HepG2 (cell line): ENCODE results near the gene WIZ. TPM values are rescaled to one million over a fixed set of nuclear protein-coding genes. Genes with fewer than 3 reads are reported as not detected.

ENCODE experiments used
- ARID4A ChIP-seq: sonication (generic); formaldehyde crosslinking; IDR thresholded peaks from 2 replicates; pipeline ENCODE4 v1.5.0; 2020; ENCODE audit warnings: mild to moderate bottlenecking, missing genetic modification reagents, borderline replicate concordance
- HNF1A ChIP-seq, 2 experiments: sonication (generic) in 1 of 2; formaldehyde crosslinking in 1 of 2; IDR thresholded peaks; 2 replicates each; pipeline versions ENCODE4 v1.4.0 to v1.6.1; 2016 to 2020; ENCODE audit warnings: borderline replicate concordance in 1 of 2, low read depth in 1 of 2, mild to moderate bottlenecking in 1 of 2, missing genetic modification reagents in 1 of 2
- HNRNPK ChIP-seq: fragments of 200-400 bp; formaldehyde crosslinking; IDR thresholded peaks from 2 replicates; pipeline ENCODE4 v1.6.1; 2018; ENCODE audit warnings: low read length, low read depth, moderate library complexity, mild to moderate bottlenecking; ENCODE audit not compliant: poor library complexity, severe bottlenecking
- HOMEZ ChIP-seq: IDR thresholded peaks from 2 replicates; pipeline ENCODE4 v1.6.1; 2016; ENCODE audit warnings: low read depth
- MXD3 ChIP-seq: IDR thresholded peaks from 2 replicates; pipeline ENCODE4 v1.6.1; 2016; ENCODE audit warnings: mild to moderate bottlenecking, missing biosample characterization, missing genetic modification reagents
- POLR2G ChIP-seq: fragments of 200-400 bp; formaldehyde crosslinking; IDR thresholded peaks from 2 replicates; pipeline ENCODE4 v1.6.1; 2018; ENCODE audit warnings: mild to moderate bottlenecking, low read depth, low read length, moderate library complexity
- SMARCC2 ChIP-seq: fragments of 450-650 bp; IDR thresholded peaks from 2 replicates; pipeline ENCODE4 v1.6.1; 2017; ENCODE audit warnings: antibody characterized with exemption, mild to moderate bottlenecking
- SMYD3 ChIP-seq: sonication (generic); formaldehyde crosslinking; IDR thresholded peaks from 2 replicates; pipeline ENCODE4 v1.8.1; 2023; ENCODE audit warnings: mild to moderate bottlenecking, missing genetic modification reagents
- SOX6 ChIP-seq, 2 experiments: fragments of 450-650 bp in 1 of 2; sonication (generic) in 1 of 2; formaldehyde crosslinking in 1 of 2; IDR thresholded peaks; 2 replicates each; pipeline versions ENCODE4 v1.4.0 to v1.6.1; 2017 to 2020; ENCODE audit warnings: antibody characterized with exemption in 1 of 2, mild to moderate bottlenecking in 1 of 2, missing genetic modification reagents in 1 of 2
- TFDP2 ChIP-seq: sonication (generic); formaldehyde crosslinking; IDR thresholded peaks from 2 replicates; pipeline ENCODE4 v1.4.0; 2020; ENCODE audit warnings: missing genetic modification reagents
- TSC22D2 ChIP-seq: sonication (generic); formaldehyde crosslinking; IDR thresholded peaks from 2 replicates; pipeline ENCODE4 v1.5.1; 2020; ENCODE audit warnings: missing genetic modification reagents, mild to moderate bottlenecking, borderline replicate concordance
- ZNF225 ChIP-seq: sonication (generic); formaldehyde crosslinking; IDR thresholded peaks from 2 replicates; pipeline ENCODE4 v1.4.0; 2020; ENCODE audit warnings: mild to moderate bottlenecking, missing genetic modification reagents
- ZNF251 ChIP-seq: sonication (generic); formaldehyde crosslinking; IDR thresholded peaks from 2 replicates; pipeline ENCODE4 v1.9.0; 2021; ENCODE audit warnings: mild to moderate bottlenecking, missing genetic modification reagents
- ZNF263 ChIP-seq: sonication (generic); formaldehyde crosslinking; IDR thresholded peaks from 2 replicates; pipeline ENCODE4 v1.4.0; 2020; ENCODE audit warnings: missing genetic modification reagents
- ZNF891 ChIP-seq: sonication (generic); formaldehyde crosslinking; IDR thresholded peaks from 2 replicates; pipeline ENCODE4 v1.5.0; 2020; ENCODE audit warnings: mild to moderate bottlenecking, missing genetic modification reagents
- polyA plus RNA-seq, 8 experiments: library from polyadenylated mRNA; depleted of rRNA in 3 of 8; stranded (reverse) in 7 of 8; unstranded in 1 of 8; fragments of >200 nt; fragmentation: Illumina TruSeq in 4 of 8; extraction: Trizol in 4 of 8; gene quantifications; 2 replicates each; pipeline versions ENCODE4 v1.2.1 to v1.2.3, GENCODE V29; 2011 to 2016; ENCODE audit warnings: low read depth in 4 of 8, missing spikeins in 1 of 8, mixed read lengths in 1 of 8; ENCODE audit not compliant: insufficient read depth in 1 of 8
- total RNA-seq, 5 experiments: library from RNA; depleted of rRNA; stranded (reverse); fragments of >200 nt; fragmentation: Illumina TruSeq; extraction: Trizol; gene quantifications; 2 replicates each; pipeline ENCODE4 v1.2.3, GENCODE V29; 2016; ENCODE audit warnings: low read depth in 1 of 5

The WIZ gene
- total and polyA plus RNA-seq, 2 of the 13 experiments (the other 11 are each of a cell fraction or from before 2014, with no cell fraction given) = 4.7 to 4.8 TPM

GRCh38 chr19:15418579-15419412, 31.0 kb downstream of the WIZ start, which contains the start of gene AKAP8L (continued):
- TF ChIP-seq ARID4A (peak; percentile 97), HNF1A (IDR thresholded peaks at IDR 0.05; ENCODE audit: low read depth) (no peak), HNF1A (CRISPR knock-in tag; IDR thresholded peaks at IDR 0.05; ENCODE audit: borderline replicate concordance) (peak; percentile 49; the same call in 1 of the 2 replicates), SOX6 (IDR thresholded peaks at IDR 0.05) (no peak), SOX6 (CRISPR knock-in tag; IDR thresholded peaks at IDR 0.05) (peak; percentile 43; the same call in 1 of the 2 replicates), ZNF891 (peak; percentile 71), TFDP2 (peak; percentile 37; the same call in 1 of the 2 replicates), MXD3 (peak; percentile 82; the same call in 1 of the 2 replicates), SMARCC2 (no peak), ZNF263 (CRISPR knock-in tag) (peak; percentile 56), HNRNPK (peak; percentile 39), TSC22D2 (no peak), POLR2G (peak; percentile 89), HOMEZ (CRISPR knock-in tag) (peak; percentile 70; the same call in 1 of the 2 replicates), SMYD3 (CRISPR knock-in tag) (0 out of 2 replicates have a peak, but pooled peaks have one; percentile 64), ZNF225 (0 out of 2 replicates have a peak, but pooled peaks have one; percentile 59), ZNF251 (CRISPR knock-in tag) (no peak)
